Activated CD4-positive, CD25-positive, alpha-beta regulatory T cell (primary cell): Measurements from ENCODE around the gene SHROOM2.
"Not testable (repeated sequence)": the region's sequence is repeated elsewhere in the genome, so short reads cannot be mapped to it uniquely, and the experiment has no call there.

Experiments
- DNase-seq, 4 experiments: peaks; one replicate each; lab custom pipeline; 2025; lab: John Stamatoyannopoulos, UW

The SHROOM2 gene

GRCh38 chrX:9785254-9785943 lies 830 bp upstream of the SHROOM2 start:
- no peak for DNase-seq

- DNase-seq, result no peak
These were observed 788 bp downstream of the SHROOM2 start for GRCh38 chrX:9786798-9787635.

GRCh38 chrX:9788911-9789310 lies 2.7 kb downstream of the SHROOM2 start:
- DNase-seq, result no peak

- DNase-seq, result no peak
These were observed 3.3 kb downstream of the SHROOM2 start for GRCh38 chrX:9789555-9789954.

GRCh38 chrX:9790866-9791265 lies 4.6 kb downstream of the SHROOM2 start:
- DNase-seq, result no peak

- DNase-seq, result no peak
These were observed 8.3 kb downstream of the SHROOM2 start for GRCh38 chrX:9794495-9794894.

GRCh38 chrX:9797384-9798360 lies 11.4 kb downstream of the SHROOM2 start:
- no peak for DNase-seq

GRCh38 chrX:9802737-9803136 lies 16.5 kb downstream of the SHROOM2 start:
- no peak for DNase-seq

GRCh38 chrX:9804444-9804843 lies 18.2 kb downstream of the SHROOM2 start:
- DNase-seq, result no peak

- DNase-seq, result no peak
These were observed 19.7 kb downstream of the SHROOM2 start for GRCh38 chrX:9805956-9806355.

- DNase-seq, result no peak
These were observed 21.3 kb downstream of the SHROOM2 start for GRCh38 chrX:9807355-9808182.

GRCh38 chrX:9809876-9810275 lies 23.6 kb downstream of the SHROOM2 start:
- DNase-seq, result not testable (repeated sequence)

GRCh38 chrX:9811086-9811485 lies 24.9 kb downstream of the SHROOM2 start:
- not testable (repeated sequence) for DNase-seq

GRCh38 chrX:9816084-9816700 lies 30.0 kb downstream of the SHROOM2 start:
- no peak for DNase-seq

GRCh38 chrX:9821572-9821971 lies 35.3 kb downstream of the SHROOM2 start:
- DNase-seq, result no peak

GRCh38 chrX:9824554-9824953 lies 38.3 kb downstream of the SHROOM2 start:
- DNase-seq, result no peak

GRCh38 chrX:9825129-9825790 lies 39.0 kb downstream of the SHROOM2 start:
- DNase-seq, result no peak

- no peak for DNase-seq
These were observed 39.7 kb downstream of the SHROOM2 start for GRCh38 chrX:9825966-9826365.

GRCh38 chrX:9829308-9830267 lies 43.4 kb downstream of the SHROOM2 start:
- DNase-seq, result no peak
